ENCODE measurements around the gene BEAN1.

The BEAN1 gene

GRCh38 chr16:66399031-66399430 is 28.1 kb upstream of the BEAN1 start:
- WGBS, result 92% methylated on average over 3 of the region's 3 CpGs
- H3K27me3 ChIP-seq (ENCODE audit: insufficient read depth, low read length), result no peaks in the 10 kb centered on the region; the same call in 1 of the 2 replicates
- no peaks in the 10 kb centered on the region for H3K9me3 ChIP-seq (ENCODE audit: insufficient read depth, low read depth, low read length)
- no peak overlapping the region for H3K27ac ChIP-seq (ENCODE audit: low read depth, low read length)
- H3K36me3 ChIP-seq (ENCODE audit: insufficient read depth, low read length), result no peaks in the 10 kb centered on the region
- H3K4me3 ChIP-seq (ENCODE audit: low read length), result no peak overlapping the region
- no peak overlapping the region for H3K9ac ChIP-seq (ENCODE audit: low read depth, low read length)
- H3K4me1 ChIP-seq (ENCODE audit: insufficient read depth, low read length), result no peaks in the 10 kb centered on the region

- Histone ChIP-seq H3K4me1 (ENCODE audit: insufficient read depth, low read length) (no peaks in the 10 kb centered on the region), H3K27me3 (ENCODE audit: insufficient read depth, low read length) (no peaks in the 10 kb centered on the region; the same call in 1 of the 2 replicates), H3K9me3 (ENCODE audit: insufficient read depth, low read depth, low read length) (no peaks in the 10 kb centered on the region), H3K27ac (ENCODE audit: low read depth, low read length) (no peak overlapping the region), H3K4me3 (ENCODE audit: low read length) (no peak overlapping the region), H3K36me3 (ENCODE audit: insufficient read depth, low read length) (no peaks in the 10 kb centered on the region), H3K9ac (ENCODE audit: low read depth, low read length) (no peak overlapping the region)
- 79% methylated on average over 3 of the region's 3 CpGs for WGBS
These were observed 27.2 kb upstream of the BEAN1 start for GRCh38 chr16:66399930-66400329.

- Histone ChIP-seq H3K27me3 (ENCODE audit: insufficient read depth, low read length) (no peaks in the 10 kb centered on the region; the same call in 1 of the 2 replicates), H3K4me1 (ENCODE audit: insufficient read depth, low read length) (no peaks in the 10 kb centered on the region), H3K9me3 (ENCODE audit: insufficient read depth, low read depth, low read length) (no peaks in the 10 kb centered on the region), H3K36me3 (ENCODE audit: insufficient read depth, low read length) (no peaks in the 10 kb centered on the region), H3K27ac (ENCODE audit: low read depth, low read length) (no peak overlapping the region), H3K9ac (ENCODE audit: low read depth, low read length) (no peak overlapping the region), H3K4me3 (ENCODE audit: low read length) (no peak overlapping the region)
- WGBS, result 93% methylated on average over 20 of the region's 20 CpGs
These were observed 26.4 kb upstream of the BEAN1 start for GRCh38 chr16:66400503-66401380.

GRCh38 chr16:66401610-66402009 is 25.5 kb upstream of the BEAN1 start:
- H3K4me1 ChIP-seq (ENCODE audit: insufficient read depth, low read length), result no peaks in the 10 kb centered on the region
- H3K9me3 ChIP-seq (ENCODE audit: insufficient read depth, low read depth, low read length), result no peaks in the 10 kb centered on the region
- WGBS, result 65% methylated on average over 10 of the region's 11 CpGs

GRCh38 chr16:66402166-66402565 is 24.9 kb upstream of the BEAN1 start:
- Histone ChIP-seq H3K4me1 (ENCODE audit: insufficient read depth, low read length) (no peaks in the 10 kb centered on the region), H3K9me3 (ENCODE audit: insufficient read depth, low read depth, low read length) (no peaks in the 10 kb centered on the region), H3K27ac (ENCODE audit: low read depth, low read length) (no peak overlapping the region), H3K27me3 (ENCODE audit: insufficient read depth, low read length) (peaks cover 7% of the 10 kb centered on the region; the same call in 1 of the 2 replicates), H3K4me3 (ENCODE audit: low read length) (no peak overlapping the region), H3K9ac (ENCODE audit: low read depth, low read length) (no peak overlapping the region), H3K36me3 (ENCODE audit: insufficient read depth, low read length) (no peaks in the 10 kb centered on the region)
- WGBS, result 91% methylated on average over 6 of the region's 12 CpGs

More at GRCh38 chr16:66401610-66402009, 25.5 kb upstream of the BEAN1 start:
- Histone ChIP-seq H3K9ac (ENCODE audit: low read depth, low read length) (no peak overlapping the region), H3K36me3 (ENCODE audit: insufficient read depth, low read length) (no peaks in the 10 kb centered on the region), H3K4me3 (ENCODE audit: low read length) (no peak overlapping the region), H3K27me3 (ENCODE audit: insufficient read depth, low read length) (0 out of 2 replicates have a peak, but pooled peaks cover 1% of the 10 kb centered on the region), H3K27ac (ENCODE audit: low read depth, low read length) (no peak overlapping the region)

GRCh38 chr16:66402591-66403230 is 24.4 kb upstream of the BEAN1 start:
- H3K4me1 ChIP-seq (ENCODE audit: insufficient read depth, low read length), result no peaks in the 10 kb centered on the region
- H3K9ac ChIP-seq (ENCODE audit: low read depth, low read length), result no peak overlapping the region
- 94% methylated on average over 61 of the region's 61 CpGs for WGBS
- no peak overlapping the region for H3K4me3 ChIP-seq (ENCODE audit: low read length)
- peaks cover 8% of the 10 kb centered on the region; the same call in 1 of the 2 replicates for H3K27me3 ChIP-seq (ENCODE audit: insufficient read depth, low read length)
- H3K9me3 ChIP-seq (ENCODE audit: insufficient read depth, low read depth, low read length), result no peaks in the 10 kb centered on the region
- H3K27ac ChIP-seq (ENCODE audit: low read depth, low read length), result no peak overlapping the region
- H3K36me3 ChIP-seq (ENCODE audit: insufficient read depth, low read length), result no peaks in the 10 kb centered on the region

- H3K27ac ChIP-seq (ENCODE audit: low read depth, low read length), result no peak overlapping the region
- peaks cover 8% of the 10 kb centered on the region; the same call in 1 of the 2 replicates for H3K27me3 ChIP-seq (ENCODE audit: insufficient read depth, low read length)
- no peak overlapping the region for H3K9ac ChIP-seq (ENCODE audit: low read depth, low read length)
- H3K36me3 ChIP-seq (ENCODE audit: insufficient read depth, low read length), result no peaks in the 10 kb centered on the region
- H3K4me1 ChIP-seq (ENCODE audit: insufficient read depth, low read length), result peaks cover 8% of the 10 kb centered on the region; the same call in 1 of the 2 replicates
- H3K9me3 ChIP-seq (ENCODE audit: insufficient read depth, low read depth, low read length), result no peaks in the 10 kb centered on the region
- H3K4me3 ChIP-seq (ENCODE audit: low read length), result no peak overlapping the region
- WGBS, result 89% methylated on average over 5 of the region's 5 CpGs
These were observed 23.5 kb upstream of the BEAN1 start for GRCh38 chr16:66403531-66404145.

- Histone ChIP-seq H3K27ac (ENCODE audit: low read depth, low read length) (no peak overlapping the region), H3K9me3 (ENCODE audit: insufficient read depth, low read depth, low read length) (no peaks in the 10 kb centered on the region), H3K4me1 (ENCODE audit: insufficient read depth, low read length) (peaks cover 10% of the 10 kb centered on the region; the same call in 1 of the 2 replicates), H3K36me3 (ENCODE audit: insufficient read depth, low read length) (no peaks in the 10 kb centered on the region), H3K9ac (ENCODE audit: low read depth, low read length) (no peak overlapping the region), H3K27me3 (ENCODE audit: insufficient read depth, low read length) (peaks cover 8% of the 10 kb centered on the region; the same call in 1 of the 2 replicates), H3K4me3 (ENCODE audit: low read length) (no peak overlapping the region)
- 71% methylated on average over 2 of the region's 2 CpGs for WGBS
These were observed 21.9 kb upstream of the BEAN1 start for GRCh38 chr16:66405057-66405783.

GRCh38 chr16:66406534-66407221 is 20.4 kb upstream of the BEAN1 start:
- Histone ChIP-seq H3K9me3 (ENCODE audit: insufficient read depth, low read depth, low read length) (no peaks in the 10 kb centered on the region), H3K9ac (ENCODE audit: low read depth, low read length) (0 out of 2 replicates have a peak overlapping the region, but pooled peaks have one; percentile 29), H3K27ac (ENCODE audit: low read depth, low read length) (no peak overlapping the region), H3K4me1 (ENCODE audit: insufficient read depth, low read length) (peaks cover 10% of the 10 kb centered on the region; the same call in 1 of the 2 replicates), H3K4me3 (ENCODE audit: low read length) (peak overlapping the region; percentile 65), H3K27me3 (ENCODE audit: insufficient read depth, low read length) (peaks cover 8% of the 10 kb centered on the region; the same call in 1 of the 2 replicates), H3K36me3 (ENCODE audit: insufficient read depth, low read length) (no peaks in the 10 kb centered on the region)
- 2% methylated on average over 35 of the region's 35 CpGs for WGBS
